MM.1S (cell line): Measurements from ENCODE around the gene TCF15.
A peak's percentile ranks its signal among the peaks of the same experiment; 100 is the strongest.

Experiments used
- EZH2 ChIP-seq: fragments of 300-600 bp; sonication (generic); optimal IDR thresholded peaks from 2 replicates; pipeline ENCODE3; 2017; ENCODE audit warnings: low read depth, mild to moderate bottlenecking, antibody characterized with exemption, low read length, mixed read lengths
- EZH2phosphoT487 ChIP-seq: fragments of 300-600 bp; sonication (generic); IDR thresholded peaks from 2 replicates; pipeline ENCODE4 v1.6.1; 2018; ENCODE audit warnings: antibody characterized with exemption, low read length
- TF ChIP-seq, protein P1 (sequence below): fragments of 300-600 bp; sonication (generic); IDR thresholded peaks from 2 replicates; pipeline ENCODE4 v1.5.1; 2016; ENCODE audit warnings: antibody characterized with exemption, low read length, mixed read lengths

DNA sequence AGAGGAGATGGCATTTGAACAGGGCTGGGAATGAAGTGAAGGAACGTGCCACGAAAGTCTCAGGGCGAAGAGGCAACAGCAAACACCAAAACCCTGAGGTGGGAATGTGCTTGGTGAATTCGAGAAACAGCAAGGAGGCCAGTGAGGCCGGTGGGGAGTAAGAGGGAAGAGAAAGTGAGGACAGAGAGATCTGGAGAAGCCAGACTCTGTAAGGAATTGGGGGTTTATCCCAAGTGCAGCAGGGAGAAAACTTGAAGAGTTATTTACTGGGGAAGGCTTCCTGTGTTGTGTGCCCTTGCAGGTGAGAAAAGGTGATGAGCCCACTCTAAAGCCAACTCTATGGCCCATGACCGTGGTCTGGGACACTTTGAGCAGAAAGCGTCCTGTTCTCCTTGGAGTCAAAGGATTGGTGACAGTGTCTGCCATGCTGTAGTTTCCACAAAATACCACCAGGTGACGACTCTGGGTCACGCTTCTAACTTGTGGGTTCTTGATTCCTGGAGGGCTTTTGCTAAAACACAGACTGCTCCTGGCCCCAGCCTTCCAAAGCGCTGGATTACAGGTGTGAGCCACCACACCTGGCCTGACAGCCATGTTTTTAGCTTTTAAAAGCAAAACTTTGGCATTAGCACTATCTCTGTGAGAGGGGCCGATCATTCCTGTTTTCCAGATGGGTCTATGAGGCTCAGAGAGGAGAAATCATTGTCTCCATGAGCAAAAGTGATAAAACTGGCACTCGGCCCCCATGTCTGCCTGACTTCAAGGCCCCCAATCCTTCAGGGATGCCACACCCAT, 48.5 kb downstream of the TCF15 start:
- TF ChIP-seq, protein P1, sequence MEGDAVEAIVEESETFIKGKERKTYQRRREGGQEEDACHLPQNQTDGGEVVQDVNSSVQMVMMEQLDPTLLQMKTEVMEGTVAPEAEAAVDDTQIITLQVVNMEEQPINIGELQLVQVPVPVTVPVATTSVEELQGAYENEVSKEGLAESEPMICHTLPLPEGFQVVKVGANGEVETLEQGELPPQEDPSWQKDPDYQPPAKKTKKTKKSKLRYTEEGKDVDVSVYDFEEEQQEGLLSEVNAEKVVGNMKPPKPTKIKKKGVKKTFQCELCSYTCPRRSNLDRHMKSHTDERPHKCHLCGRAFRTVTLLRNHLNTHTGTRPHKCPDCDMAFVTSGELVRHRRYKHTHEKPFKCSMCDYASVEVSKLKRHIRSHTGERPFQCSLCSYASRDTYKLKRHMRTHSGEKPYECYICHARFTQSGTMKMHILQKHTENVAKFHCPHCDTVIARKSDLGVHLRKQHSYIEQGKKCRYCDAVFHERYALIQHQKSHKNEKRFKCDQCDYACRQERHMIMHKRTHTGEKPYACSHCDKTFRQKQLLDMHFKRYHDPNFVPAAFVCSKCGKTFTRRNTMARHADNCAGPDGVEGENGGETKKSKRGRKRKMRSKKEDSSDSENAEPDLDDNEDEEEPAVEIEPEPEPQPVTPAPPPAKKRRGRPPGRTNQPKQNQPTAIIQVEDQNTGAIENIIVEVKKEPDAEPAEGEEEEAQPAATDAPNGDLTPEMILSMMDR = peak; percentile 94
- no peak for TF ChIP-seq EZH2phosphoT487
- TF ChIP-seq EZH2 = no peak
